ENCODE results near the gene RBM39.

GRCh38 chr20:35710884-35711587 is 31.0 kb downstream of the RBM39 start:
- no peak for TF ChIP-seq EZH2phosphoT487 (IDR thresholded peaks at IDR 0.05; ENCODE audit: low read depth)
- no peak for TF ChIP-seq CTCF (IDR thresholded peaks at IDR 0.05; ENCODE audit: low read depth, low read length)
